Stimulated activated CD4-positive, alpha-beta T cell treated with anti-CD3 and anti-CD28 coated beads, Interleukin-4, amount 100 ng/mL, for 1 hour (primary cell): Measurements from ENCODE around the gene PRSS53.

Source experiments
- DNase-seq: peaks from one replicate; pipeline ENCODE4 v3.0.0-alpha.2; 2020

Gene PRSS53

DNA sequence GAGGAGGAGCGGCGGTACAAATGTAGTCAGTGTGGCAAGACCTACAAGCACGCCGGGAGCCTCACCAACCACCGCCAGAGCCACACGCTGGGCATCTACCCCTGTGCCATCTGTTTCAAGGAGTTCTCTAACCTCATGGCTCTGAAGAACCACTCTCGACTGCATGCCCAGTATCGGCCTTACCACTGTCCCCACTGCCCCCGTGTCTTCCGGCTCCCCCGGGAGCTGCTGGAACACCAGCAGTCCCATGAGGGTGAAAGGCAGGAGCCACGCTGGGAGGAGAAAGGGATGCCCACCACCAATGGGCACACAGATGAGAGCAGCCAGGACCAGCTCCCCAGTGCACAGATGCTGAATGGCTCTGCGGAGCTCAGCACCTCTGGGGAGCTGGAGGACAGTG, 11.7 kb downstream of the PRSS53 start:
- no peak for DNase-seq

DNA sequence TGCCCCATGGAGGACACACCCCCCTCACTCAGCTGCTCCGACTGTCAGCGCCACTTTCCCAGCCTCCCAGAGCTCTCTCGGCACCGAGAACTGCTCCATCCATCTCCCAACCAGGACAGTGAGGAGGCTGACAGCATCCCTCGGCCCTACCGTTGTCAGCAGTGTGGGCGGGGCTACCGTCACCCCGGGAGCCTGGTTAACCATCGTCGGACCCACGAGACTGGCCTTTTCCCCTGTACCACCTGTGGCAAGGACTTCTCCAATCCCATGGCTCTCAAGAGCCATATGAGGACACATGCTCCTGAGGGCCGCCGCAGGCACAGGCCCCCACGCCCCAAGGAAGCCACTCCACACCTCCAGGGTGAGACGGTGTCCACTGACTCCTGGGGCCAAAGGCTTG, 12.4 kb downstream of the PRSS53 start:
- DNase-seq = no peak

DNA sequence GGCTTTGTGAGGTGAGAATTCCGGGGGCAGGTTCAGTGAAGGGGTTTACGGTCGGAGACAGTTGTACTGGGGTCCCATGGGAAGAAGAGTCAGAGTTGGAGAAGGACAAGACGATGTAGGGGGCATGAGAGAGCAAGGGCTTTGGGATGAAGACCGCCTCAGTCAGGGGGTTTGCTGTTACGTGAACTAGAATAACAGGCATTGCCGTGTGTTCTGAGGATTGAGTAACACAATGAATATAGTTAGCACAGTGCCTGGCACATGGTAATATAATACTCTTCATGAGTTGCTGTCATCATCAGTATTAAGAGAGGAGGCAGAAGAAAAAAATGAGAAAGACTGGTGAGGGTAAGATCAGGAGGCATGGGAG, 13.9 kb downstream of the PRSS53 start:
- DNase-seq = no peak

DNA sequence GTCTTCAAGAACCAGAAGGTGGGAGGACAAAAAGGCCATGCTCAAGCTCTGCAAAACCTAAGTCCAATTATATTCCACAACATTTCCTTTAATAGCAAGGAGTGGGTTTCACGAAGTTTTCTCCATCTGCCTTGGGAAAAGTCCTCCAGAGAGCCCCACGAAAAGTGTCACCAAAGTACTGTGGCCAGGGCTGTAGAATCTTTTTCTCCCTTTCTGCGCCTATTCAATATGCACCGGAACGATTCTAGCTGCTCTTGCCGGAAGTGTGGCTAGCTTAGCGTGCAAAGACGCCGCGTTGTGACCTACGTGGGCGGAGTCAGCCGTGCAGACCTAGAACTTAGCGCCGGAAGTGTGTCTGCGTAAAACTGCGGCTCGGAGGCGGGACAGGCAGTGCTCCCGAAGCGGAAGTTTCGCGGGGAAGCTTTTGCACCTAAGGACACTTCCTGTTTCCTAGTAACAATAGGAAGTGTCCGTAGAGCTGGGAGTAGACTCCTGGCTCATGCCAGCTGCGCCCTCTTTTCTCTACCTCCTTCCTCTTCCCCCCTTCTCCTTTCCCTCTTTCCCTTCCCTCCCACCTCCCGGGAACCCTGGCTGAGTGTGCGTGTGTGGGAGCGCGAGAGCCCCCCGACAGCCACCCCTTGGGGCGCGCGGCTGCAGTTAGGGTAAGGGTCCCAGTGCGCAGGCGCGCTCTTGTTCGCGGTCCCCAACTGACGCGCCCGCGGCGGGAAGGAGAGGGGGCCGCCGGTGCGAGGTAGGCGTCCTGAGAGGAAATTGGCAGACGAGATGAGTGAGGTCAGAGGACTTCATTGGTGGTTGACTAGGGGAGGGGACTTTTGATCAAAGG, 14.6 kb downstream of the PRSS53 start, which contains the start of the genes ZNF646 and ZNF668:
ZNF646 (plus strand) TSS at position 453 of the 844 bp plus-strand sequence. CDS start 1,903 bp downstream, outside the sequence.
ZNF668 (minus strand) TSS at position 271 of the 844 bp plus-strand sequence. CDS start 9,781 bp downstream, outside the sequence.
- peak; percentile 96 for DNase-seq

DNA sequence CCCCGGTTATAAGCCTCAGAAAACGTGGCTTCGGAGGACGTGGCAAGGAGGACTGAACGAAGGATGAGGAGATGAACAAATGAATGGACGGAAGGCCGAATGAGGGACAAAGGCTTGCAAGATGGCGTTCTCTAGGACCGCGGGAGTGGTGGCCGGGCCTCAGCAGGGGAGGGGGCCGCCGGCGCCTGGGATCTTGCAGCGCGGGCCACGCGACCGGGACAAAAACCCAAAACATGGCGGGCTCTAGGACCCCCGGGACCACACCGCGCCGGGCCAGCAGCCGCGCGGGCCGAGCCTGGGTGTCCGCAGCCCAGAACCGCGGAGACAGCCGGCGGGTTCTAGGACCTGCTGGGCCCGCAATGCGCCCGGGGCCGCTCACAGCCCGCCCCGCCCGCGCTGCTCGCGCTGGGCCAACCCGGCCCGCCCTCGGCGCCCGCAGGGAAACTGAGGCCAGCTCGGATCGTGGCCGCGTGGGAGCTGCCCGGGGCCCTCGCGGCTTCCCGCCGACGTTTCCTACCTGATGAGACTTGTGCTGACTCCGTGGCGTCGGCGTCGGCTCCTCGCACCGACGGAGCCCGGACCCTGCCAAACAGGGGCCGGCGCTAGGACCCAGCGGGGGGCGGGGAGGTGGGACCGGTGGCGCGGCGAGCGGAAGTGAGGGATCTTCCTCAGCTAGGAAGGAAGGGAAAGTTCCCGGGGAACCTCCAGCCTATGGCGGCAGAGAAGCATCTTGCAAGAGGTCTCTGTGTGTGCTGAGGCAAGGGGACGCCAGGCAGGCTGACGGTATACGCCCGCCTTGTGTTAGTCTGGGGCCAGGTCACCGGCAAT, 15.4 kb downstream of the PRSS53 start:
- DNase-seq = peak; percentile 90

DNA sequence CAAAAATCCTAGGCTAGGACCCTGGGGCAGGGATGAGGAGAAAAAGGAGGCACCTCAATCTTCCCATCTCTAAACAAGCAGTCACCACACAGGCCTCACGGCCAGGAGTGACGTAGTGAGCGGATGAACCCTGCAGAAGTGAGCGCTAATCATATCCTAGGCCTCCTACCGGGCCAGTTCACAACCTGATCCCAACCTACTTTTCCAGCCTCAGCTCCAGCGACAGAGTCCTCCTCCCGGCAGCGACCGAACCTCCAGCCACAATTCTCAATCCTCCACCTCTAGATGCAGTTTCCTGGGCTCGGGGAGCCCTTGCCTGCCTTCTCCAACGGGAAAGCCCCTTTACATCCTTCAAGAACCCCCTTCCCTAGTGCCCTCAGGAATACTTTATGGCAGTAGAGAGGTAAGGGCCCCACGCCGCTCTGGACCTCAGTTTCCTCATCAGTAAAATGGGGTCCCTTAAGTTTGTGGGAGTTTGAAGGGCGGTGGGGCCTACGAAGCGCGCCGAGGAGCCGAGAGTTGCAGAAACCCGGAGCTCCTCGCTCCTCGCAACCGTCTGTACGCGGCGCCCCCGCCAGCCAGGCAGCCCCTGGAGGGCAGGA, 16.1 kb downstream of the PRSS53 start:
- DNase-seq = peak; percentile 24

DNA sequence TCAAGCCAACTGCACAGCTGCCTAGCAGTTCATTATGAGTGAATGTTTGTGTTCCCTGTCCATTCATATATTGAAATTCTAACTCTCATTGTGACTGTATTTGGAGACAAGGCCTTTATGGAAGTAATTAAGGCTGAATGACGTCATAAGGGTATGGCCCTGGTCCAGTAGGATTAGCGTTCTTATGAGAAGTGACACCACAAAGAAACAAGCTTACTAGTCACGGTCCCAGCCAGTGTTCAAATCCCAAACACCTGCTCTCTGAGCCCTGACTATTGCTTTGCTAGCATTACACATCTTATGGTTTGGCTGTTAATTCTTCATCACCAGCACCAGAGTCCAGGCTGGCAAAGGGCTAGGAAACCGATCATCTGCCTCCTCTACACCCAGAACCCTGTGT, 16.9 kb downstream of the PRSS53 start:
- no peak for DNase-seq

DNA sequence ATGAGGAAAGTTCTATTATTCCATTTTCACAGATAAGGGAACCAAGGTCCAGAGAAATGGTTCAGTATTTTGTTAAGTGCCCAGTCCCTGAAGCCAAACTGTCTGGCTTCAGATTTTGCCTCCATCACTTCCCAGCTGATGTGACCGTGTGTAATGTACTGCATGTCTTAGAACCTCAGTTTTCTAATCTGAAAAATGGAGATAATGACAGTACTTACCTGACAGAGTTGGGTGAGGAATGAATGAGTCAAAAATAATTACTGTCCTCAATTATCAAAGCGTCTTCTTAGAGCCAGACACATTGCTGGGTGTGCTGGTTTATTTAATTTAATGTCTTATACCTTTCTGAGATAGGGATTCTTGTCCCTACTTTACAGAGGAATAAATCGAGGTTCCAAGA, 21.4 kb downstream of the PRSS53 start:
- DNase-seq = no peak

DNA sequence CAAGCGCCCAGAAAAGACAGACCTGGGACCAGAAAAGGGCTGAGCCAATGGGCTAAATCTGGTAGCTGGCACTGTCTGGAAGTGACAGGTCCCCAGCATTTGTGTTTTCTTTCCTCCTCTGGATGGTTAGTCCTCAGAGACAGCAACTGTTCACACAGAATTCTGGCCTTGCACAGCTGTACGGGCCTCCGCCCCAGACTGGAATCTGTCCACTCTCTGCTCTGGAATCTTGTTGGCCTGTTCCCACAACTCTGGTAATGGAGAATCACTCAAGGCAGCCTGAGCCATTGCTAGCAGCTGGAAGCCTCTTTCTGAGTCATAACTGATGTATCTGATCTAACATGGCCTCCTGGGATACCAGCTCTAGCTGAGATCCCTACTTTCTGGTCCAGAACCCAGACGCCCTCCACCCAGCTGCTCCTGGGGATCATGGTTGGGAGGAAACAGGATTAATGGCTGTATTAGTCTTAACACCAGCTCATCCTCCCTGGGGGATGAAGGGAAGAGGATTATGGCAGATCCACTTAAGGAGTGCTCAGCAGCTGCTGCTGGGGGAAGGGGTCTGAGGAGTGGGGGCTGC, 23.8 kb downstream of the PRSS53 start:
- DNase-seq = no peak

DNA sequence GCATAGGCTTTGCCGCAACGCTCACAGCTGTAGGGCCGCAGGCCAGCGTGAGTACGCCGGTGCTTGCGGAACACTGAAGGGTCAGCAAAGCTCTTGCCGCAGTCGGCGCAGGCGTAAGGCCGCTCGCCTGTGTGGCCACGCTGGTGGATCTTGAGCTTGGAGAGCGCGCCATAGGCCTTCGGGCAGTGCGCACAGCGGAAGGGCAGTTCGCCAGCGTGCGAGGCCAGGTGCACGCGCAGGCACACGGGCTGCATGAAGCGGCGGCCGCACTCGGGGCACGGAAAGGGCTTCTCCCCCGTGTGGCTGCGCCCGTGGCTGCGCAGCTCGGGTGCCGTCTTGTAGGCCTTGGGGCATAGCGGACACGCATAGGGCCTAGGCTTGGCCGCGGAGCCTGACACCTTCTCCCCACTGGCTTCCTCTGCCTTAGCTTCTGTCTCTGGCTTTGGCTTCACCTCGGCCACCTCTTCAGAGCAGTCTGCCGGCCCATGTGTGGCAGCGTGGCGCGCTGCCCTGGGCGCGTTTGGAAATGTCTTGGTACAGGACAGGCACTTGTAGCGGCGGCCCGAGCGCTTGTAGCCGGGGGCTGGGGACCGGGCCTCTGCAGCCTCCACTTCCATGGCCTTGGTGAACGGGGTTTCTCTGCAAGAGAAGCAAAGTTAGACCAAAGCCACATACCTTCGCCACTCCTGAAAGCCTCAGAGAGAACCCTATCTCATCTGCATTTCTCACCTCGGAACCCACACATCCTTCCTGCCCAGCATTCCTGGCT, 24.7 kb downstream of the PRSS53 start:
- DNase-seq = no peak

DNA sequence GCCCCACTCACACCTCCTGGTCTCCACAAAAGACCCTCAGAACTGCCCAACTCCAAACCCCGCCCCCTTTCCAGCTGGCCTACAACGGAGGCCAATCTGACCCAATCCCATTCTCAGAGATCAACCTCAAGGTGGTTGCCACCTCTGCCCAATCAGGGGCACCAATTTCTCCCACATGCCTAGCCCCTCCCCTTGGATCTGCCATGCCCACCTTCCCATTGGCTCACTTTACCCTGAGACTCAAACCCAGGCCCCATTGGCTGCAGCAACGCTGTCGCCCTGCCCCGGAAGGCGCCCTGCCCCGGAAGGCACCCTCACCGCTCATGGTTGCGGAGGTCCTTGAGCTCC, 25.3 kb downstream of the PRSS53 start:
- DNase-seq = no peak

DNA sequence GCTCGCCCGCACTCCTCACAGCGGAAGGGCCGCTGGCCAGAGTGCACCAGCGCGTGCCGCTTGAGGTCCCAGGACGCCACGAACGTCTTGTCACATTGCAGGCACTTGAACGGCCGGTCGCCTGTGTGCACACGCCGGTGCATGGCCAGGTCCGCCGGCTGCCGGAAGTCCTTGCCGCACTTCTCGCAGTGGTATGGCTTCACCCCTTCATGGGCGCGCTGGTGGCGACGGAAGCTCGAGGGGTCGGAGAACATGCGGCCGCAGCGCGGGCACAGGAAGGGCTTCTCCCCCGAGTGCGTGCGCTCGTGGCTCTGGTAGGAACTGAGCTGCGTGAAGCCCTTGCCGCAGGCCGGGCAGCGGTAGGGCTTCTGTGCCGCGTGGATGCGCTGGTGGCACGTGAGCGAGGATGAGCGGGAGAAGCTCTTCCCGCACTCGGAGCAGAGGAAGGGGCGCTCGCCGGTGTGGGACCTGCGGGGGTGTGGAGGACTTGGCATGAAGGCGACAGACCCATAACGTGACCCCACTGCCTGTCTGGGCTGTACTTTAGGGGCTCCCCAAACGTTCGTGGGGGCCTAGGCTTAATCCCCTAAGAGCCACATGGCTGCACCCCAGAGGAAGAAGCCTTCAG, 26.8 kb downstream of the PRSS53 start:
- no peak for DNase-seq

DNA sequence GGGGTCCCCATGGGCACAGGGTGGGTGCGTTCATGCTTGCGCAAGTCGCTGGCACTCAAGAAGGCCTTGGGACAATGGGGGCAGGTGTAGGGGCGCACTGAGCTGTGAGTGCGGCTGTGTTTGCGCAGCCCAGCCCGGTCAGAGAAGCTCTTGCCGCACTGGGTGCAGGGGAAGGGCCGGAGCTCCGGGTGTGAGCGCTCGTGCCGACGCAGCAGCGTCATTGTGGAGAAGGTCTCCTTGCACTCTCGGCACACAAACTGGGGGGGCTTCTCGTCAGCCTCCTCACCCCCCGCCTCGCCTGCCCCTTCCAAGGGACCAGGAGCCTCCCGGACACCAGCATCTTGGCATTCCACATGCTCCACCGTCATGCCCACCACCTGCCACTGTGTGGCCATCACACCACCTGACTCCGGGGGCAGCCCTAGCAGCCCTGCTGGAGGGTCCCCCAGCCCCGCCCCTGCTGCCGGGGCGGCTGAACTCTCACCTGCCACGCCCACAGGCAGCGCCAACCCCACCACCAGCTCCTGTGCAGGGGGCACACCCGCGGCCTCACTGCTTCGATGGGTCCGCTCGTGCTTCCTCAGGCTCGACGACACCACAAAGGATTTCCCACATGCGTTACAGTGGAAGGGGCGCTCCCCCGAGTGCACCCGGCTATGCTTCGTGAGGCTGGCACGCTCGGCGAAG, 27.5 kb downstream of the PRSS53 start:
- DNase-seq = no peak

DNA sequence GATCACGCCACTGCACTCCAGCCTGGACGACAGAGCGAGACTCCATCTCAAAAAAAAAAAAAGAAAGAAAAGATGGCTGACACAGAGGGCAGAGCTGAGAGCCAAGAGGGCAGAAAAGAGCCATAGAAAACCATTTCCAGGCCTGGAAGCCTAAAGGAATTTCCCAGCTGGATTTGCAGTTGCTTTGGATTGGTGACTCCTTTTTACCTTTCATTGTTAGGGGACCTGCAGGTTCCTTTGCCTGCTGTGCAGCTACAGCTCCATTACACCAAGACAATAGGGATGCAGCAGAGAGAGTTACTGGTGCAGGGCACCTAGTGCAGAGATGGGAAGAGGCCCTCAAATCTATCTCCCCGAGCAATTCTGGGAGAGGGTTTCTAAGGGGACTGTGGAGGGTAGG, 33.1 kb downstream of the PRSS53 start:
- DNase-seq = no peak

DNA sequence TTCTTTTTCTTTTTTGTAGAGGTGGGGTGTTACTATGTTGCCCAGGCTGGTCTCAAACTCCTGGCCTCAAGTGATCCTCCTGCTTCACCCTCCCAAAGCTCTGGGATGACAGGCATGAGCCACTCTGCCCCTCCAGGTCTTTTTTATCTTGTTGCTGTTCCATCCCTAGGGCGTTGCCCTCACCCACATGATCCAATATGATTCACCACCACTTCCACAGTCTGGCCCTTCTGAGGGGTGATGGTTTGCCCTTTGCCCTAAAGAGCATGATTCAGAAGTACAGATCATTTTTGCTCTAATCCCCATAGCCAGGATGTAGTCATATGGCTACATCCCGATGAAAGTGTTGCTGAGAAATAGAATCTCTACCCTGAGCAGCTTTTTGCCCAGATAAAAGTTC, 36.6 kb downstream of the PRSS53 start:
- no peak for DNase-seq

DNA sequence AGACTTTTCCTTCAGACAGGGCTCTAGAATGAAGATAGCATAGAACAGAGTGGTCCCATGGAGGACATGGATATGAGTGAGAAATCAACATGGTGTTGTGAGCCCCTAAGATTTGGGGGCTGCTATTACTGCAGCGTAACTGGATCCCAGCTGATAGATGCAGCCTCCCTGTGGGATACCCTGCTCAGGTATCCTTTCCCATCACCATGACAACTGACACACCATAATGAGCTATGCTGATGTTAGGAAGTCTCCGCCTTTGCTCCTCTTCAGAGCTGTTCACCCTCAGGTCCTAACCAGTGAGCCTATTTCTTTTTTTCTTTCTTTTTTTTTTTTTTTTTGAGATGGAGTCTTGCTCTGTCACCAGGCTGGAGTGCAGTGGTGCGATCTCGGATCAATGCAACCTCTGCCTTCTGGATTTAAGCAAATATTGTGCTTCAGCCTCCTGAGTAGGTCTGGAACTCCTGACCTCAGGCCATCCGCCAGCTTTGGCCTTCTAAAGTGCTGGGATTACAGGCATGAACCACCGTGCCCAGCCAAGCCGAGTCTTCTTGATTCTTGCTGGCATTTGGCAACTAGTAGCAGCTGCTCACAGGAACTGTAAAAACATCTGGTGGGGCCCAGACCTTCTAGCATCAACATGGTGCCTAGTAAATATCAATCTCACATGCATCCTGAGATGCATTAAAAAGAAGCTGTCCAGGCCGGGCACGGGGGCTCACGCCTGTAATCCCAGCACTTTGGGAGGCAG, 38.3 kb downstream of the PRSS53 start:
- no peak for DNase-seq

DNA sequence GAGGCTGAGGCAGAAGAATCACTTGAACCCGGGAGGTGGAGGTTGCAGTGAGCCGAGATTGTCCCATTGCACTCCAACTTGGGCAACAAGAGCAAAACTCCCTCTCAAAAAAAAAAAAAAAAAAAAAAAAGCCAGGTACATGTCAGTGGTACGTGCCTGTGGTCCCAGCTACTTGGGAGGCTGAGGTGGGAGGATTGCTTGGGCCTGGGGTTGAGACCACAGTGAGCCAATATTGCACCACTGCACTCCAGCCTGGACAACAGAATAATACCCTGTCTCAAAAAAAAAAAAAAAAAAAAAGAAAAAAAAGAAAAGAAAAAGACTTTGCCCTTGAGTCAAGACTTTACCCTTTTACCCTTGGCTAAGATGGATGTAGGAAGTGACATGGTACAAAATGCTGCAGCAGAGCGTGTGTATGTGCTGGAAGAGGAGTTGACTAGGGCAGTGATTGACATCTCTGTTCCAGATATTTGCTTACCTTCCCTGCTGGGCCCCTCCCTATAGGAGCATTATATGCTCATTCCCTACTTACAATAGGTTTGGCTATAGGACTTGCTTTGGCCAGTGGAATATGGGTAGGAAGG, 44.8 kb downstream of the PRSS53 start:
- DNase-seq = no peak

DNA sequence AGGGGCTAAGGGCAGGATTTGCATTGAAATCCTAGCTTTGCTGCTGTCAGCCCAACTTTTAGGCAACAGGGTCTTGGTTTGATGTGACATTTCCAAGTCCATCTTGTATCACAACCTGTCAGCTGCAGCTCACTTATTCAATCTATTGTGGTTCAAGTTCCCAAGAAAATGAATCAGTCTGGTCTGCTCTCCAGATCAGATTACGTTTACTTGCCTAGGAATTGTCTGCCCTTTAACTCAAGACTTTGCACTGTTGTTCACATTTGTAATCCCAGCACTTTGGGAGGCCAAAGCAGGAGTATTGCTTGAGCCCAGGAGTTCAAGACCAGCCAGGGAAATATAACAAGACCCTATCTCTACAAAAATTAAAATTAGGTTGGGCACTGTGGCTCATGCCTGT, 45.4 kb downstream of the PRSS53 start:
- no peak for DNase-seq

DNA sequence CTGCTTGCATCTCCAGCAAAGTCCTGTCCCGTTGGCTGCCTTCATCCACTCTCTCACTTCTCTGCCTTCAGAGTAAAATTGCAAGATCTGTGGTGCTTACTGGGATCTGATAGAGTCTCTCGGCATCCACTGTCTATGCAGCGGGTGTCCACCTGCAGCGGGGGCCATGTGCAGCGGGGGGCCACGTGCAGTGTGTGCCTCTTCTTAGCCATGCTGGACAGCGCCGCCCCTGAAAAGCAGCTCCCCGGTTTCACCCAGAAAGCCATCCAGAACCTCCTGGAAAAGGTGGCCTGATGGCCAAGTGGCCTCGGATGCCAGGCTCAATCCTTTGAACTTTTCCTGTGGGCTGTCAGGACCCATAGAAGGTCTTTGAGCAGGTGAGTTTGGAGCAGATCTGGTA, 45.9 kb downstream of the PRSS53 start:
- no peak for DNase-seq

DNA sequence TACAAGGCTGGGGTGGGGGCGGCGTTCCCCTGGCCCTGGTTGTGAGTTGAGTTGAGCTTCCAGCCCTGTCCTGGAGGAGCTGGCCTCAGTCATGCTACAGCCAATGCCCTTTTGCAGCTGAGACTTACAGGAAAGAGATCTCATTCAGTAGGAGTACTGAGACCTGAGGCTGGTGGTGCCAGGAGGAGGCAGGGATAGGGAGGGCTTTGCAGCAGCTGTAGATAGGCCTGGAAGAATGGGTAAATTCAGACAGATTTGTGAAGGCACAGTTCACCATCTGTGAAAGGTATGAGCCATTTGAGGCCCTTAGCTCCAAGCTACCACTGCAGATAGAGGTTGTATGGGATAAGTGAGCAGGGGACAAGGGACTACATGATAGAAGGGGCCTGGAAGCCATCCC, 49.8 kb downstream of the PRSS53 start:
- no peak for DNase-seq
